HEK293 (cell line): ENCODE data around the gene APBA1.

Source experiments
- CTCF ChIA-PET: fragments of 350-600 bp; formaldehyde crosslinking; extraction: SDS; loops from one replicate; lab custom pipeline; 2021; ENCODE audit warnings: antibody characterized with exemption; lab: Yijun Ruan, JAX
- POLR2A ChIA-PET: fragments of 300-600 bp; formaldehyde crosslinking; extraction: SDS; loops from one replicate; lab custom pipeline; 2020; ENCODE audit warnings: antibody characterized with exemption, inconsistent platforms; lab: Yijun Ruan, JAX
- H3K27ac ChIP-seq: fragments of 200-500 bp; sonication (Bioruptor generic); 2 replicates; pipeline ENCODE4 v1.5.1; 2014; ENCODE audit warnings: low read depth, low read length, control low read depth, inconsistent platforms; ENCODE audit errors: extremely low read depth
- H3K36me3 ChIP-seq, 2 experiments: fragments of 200-500 bp in 1 of 2; sonication (Bioruptor generic) in 1 of 2; 1 replicate in 1 of 2; 2 replicates in 1 of 2; pipeline ENCODE4 v1.5.1; 2014 to 2017; ENCODE audit warnings: inconsistent platforms in 2 of 2, low read length in 2 of 2; ENCODE audit not compliant: control insufficient read depth in 2 of 2, insufficient read depth in 1 of 2
- H3K4me1 ChIP-seq: fragments of 200-500 bp; sonication (Bioruptor generic); 2 replicates; pipeline ENCODE4 v1.5.1; 2014; ENCODE audit warnings: mild to moderate bottlenecking, low read length, inconsistent platforms; ENCODE audit not compliant: control insufficient read depth, insufficient read depth
- H3K4me3 ChIP-seq: 2 replicates; pipeline ENCODE4 v1.5.1; 2011; ENCODE audit warnings: low read depth, mild to moderate bottlenecking, control low read depth, low read length, moderate library complexity
- H3K9me3 ChIP-seq: fragments of 200-500 bp; sonication (Bioruptor generic); 2 replicates; pipeline ENCODE4 v1.5.1; 2014; ENCODE audit warnings: low read depth, low read length, inconsistent platforms; ENCODE audit not compliant: control insufficient read depth, insufficient read depth
- GFI1B ChIP-seq: fragments of 450-650 bp; formaldehyde crosslinking; IDR thresholded peaks from 2 replicates; pipeline ENCODE4 v1.5.1; 2016; ENCODE audit warnings: missing biosample characterization, missing genetic modification characterization
- HOXD13 ChIP-seq: sonication (generic); formaldehyde crosslinking; IDR thresholded peaks from 2 replicates; pipeline ENCODE4 v1.8.0; 2022; ENCODE audit warnings: missing genetic modification reagents, borderline replicate concordance
- YY2 ChIP-seq: fragments of 450-650 bp; formaldehyde crosslinking; IDR thresholded peaks from 2 replicates; pipeline ENCODE4 v1.5.1; 2016; ENCODE audit warnings: missing biosample characterization, missing genetic modification characterization
- ZBTB20 ChIP-seq: fragments of 450-650 bp; formaldehyde crosslinking; IDR thresholded peaks from 2 replicates; pipeline ENCODE4 v1.5.1; 2016; ENCODE audit warnings: missing biosample characterization, missing genetic modification characterization
- ZFHX2 ChIP-seq: fragments of 450-650 bp; formaldehyde crosslinking; conservative IDR thresholded peaks from 2 replicates; pipeline ENCODE4 v1.5.1; 2016; ENCODE audit warnings: missing biosample characterization, missing genetic modification characterization
- ZNF121 ChIP-seq: fragments of 450-650 bp; formaldehyde crosslinking; IDR thresholded peaks from 2 replicates; pipeline ENCODE4 v1.5.1; 2016; ENCODE audit warnings: missing biosample characterization, missing genetic modification characterization
- ZNF16 ChIP-seq: fragments of 450-650 bp; formaldehyde crosslinking; IDR thresholded peaks from 2 replicates; pipeline ENCODE4 v1.5.1; 2016; ENCODE audit warnings: low read depth, missing biosample characterization, missing genetic modification characterization
- ZNF184 ChIP-seq: fragments of 450-650 bp; IDR thresholded peaks from 2 replicates; pipeline ENCODE4 v1.5.1; 2018; ENCODE audit warnings: missing biosample characterization, mild to moderate bottlenecking, missing genetic modification characterization
- ZNF2 ChIP-seq: fragments of 450-650 bp; formaldehyde crosslinking; IDR thresholded peaks from 2 replicates; pipeline ENCODE4 v1.5.1; 2016; ENCODE audit warnings: missing biosample characterization, missing genetic modification characterization
- ZNF202 ChIP-seq: fragments of 450-650 bp; formaldehyde crosslinking; IDR thresholded peaks from 2 replicates; pipeline ENCODE4 v1.5.1; 2016; ENCODE audit warnings: missing biosample characterization, missing genetic modification characterization, borderline replicate concordance
- ZNF211 ChIP-seq: fragments of 450-650 bp; formaldehyde crosslinking; IDR thresholded peaks from 2 replicates; pipeline ENCODE4 v1.5.1; 2016; ENCODE audit warnings: low read depth, missing biosample characterization, missing genetic modification characterization
- ZNF280C ChIP-seq: fragments of 450-650 bp; formaldehyde crosslinking; IDR thresholded peaks from 2 replicates; pipeline ENCODE4 v1.5.1; 2016; ENCODE audit warnings: missing biosample characterization, missing genetic modification characterization
- ZNF311 ChIP-seq: fragments of 450-650 bp; formaldehyde crosslinking; IDR thresholded peaks from 2 replicates; pipeline ENCODE4 v1.5.1; 2017; ENCODE audit warnings: missing biosample characterization, missing genetic modification characterization, borderline replicate concordance
- ZNF350 ChIP-seq: fragments of 450-650 bp; formaldehyde crosslinking; IDR thresholded peaks from 2 replicates; pipeline ENCODE4 v1.5.0; 2017; ENCODE audit warnings: missing biosample characterization, mild to moderate bottlenecking, missing genetic modification characterization
- ZNF366 ChIP-seq: fragments of 450-650 bp; formaldehyde crosslinking; conservative IDR thresholded peaks from 2 replicates; pipeline ENCODE4 v1.5.1; 2016; ENCODE audit warnings: missing biosample characterization, missing genetic modification characterization
- ZNF394 ChIP-seq: fragments of 450-650 bp; formaldehyde crosslinking; IDR thresholded peaks from 2 replicates; pipeline ENCODE4 v1.5.1; 2016; ENCODE audit warnings: missing biosample characterization, missing genetic modification characterization, mild to moderate bottlenecking, moderate library complexity, borderline replicate concordance
- ZNF513 ChIP-seq: fragments of 450-650 bp; IDR thresholded peaks from 2 replicates; pipeline ENCODE4 v1.5.1; 2018; ENCODE audit warnings: missing biosample characterization, missing genetic modification characterization
- ZNF544 ChIP-seq: fragments of 450-650 bp; formaldehyde crosslinking; IDR thresholded peaks from 2 replicates; pipeline ENCODE4 v1.5.0; 2017; ENCODE audit warnings: missing biosample characterization, missing genetic modification characterization
- ZNF560 ChIP-seq: fragments of 450-650 bp; formaldehyde crosslinking; IDR thresholded peaks from 2 replicates; pipeline ENCODE4 v1.5.1; 2017; ENCODE audit warnings: missing biosample characterization, missing genetic modification characterization, borderline replicate concordance
- ZNF660 ChIP-seq: fragments of 450-650 bp; IDR thresholded peaks from 2 replicates; pipeline ENCODE4 v1.5.1; 2018; ENCODE audit warnings: missing biosample characterization, mild to moderate bottlenecking, missing genetic modification characterization
- ZNF76 ChIP-seq: fragments of 450-650 bp; formaldehyde crosslinking; IDR thresholded peaks from 2 replicates; pipeline ENCODE4; 2016; ENCODE audit warnings: low read depth, missing biosample characterization, missing genetic modification characterization, borderline replicate concordance
- ZNF785 ChIP-seq: fragments of 450-650 bp; formaldehyde crosslinking; IDR thresholded peaks from 2 replicates; pipeline ENCODE4 v1.5.1; 2016; ENCODE audit warnings: missing biosample characterization, missing genetic modification characterization
- ZNF837 ChIP-seq: fragments of 450-650 bp; formaldehyde crosslinking; IDR thresholded peaks from 2 replicates; pipeline ENCODE4 v1.5.1; 2016; ENCODE audit warnings: missing biosample characterization, missing genetic modification characterization
- TF ChIP-seq, protein P1 (sequence below): fragments of 450-650 bp; formaldehyde crosslinking; IDR thresholded peaks from 2 replicates; pipeline ENCODE4 v1.5.1; 2016; ENCODE audit warnings: missing biosample characterization, missing genetic modification characterization
- TF ChIP-seq, protein P2 (sequence below): fragments of 450-650 bp; formaldehyde crosslinking; IDR thresholded peaks from 2 replicates; pipeline ENCODE4 v1.5.1; 2016; ENCODE audit warnings: missing biosample characterization, missing genetic modification characterization, low read depth
- TF ChIP-seq, protein P3 (sequence below): fragments of 450-650 bp; formaldehyde crosslinking; IDR thresholded peaks from 2 replicates; pipeline ENCODE4 v1.5.1; 2016; ENCODE audit warnings: missing biosample characterization, missing genetic modification characterization
- TF ChIP-seq, protein P4 (sequence below): fragments of 450-650 bp; formaldehyde crosslinking; IDR thresholded peaks from 2 replicates; pipeline ENCODE4; 2016; ENCODE audit warnings: missing biosample characterization, missing genetic modification characterization

APBA1 gene

DNA sequence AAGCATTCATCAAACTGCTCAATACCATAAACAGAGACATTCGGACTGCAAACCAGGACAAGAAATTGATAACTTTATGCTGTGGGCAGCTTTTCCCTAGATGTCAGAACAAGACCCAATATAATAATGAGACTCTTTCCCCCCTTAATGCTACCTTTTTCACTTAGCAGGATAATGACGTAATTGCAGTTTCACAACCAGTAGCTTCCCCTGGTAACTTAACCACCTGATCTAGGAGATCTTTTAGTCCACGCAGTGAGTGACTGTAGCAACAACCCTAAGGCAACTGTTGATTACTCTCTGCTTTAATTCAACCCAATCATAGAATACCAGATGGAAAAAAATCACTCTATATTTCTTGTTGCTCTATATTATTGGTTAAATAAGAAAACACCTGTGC is 56.3 kb downstream of the APBA1 start:
- ChIA-PET POLR2A (no interaction called here), CTCF (interaction anchor here (1.2 to 1.4 kb wide), 2 partner anchors 12 to 561 kb away, joined by 3 to 5 read pairs; no protein-coding TSS in a partner anchor)
- Histone ChIP-seq H3K9me3 (no peaks in the 10 kb centered on the region), H3K4me3 (no peak overlapping the region), H3K27ac (no peak overlapping the region), H3K36me3 (no peaks in the 10 kb centered on the region), H3K4me1 (no peaks in the 10 kb centered on the region)
- TF ChIP-seq, protein P1, sequence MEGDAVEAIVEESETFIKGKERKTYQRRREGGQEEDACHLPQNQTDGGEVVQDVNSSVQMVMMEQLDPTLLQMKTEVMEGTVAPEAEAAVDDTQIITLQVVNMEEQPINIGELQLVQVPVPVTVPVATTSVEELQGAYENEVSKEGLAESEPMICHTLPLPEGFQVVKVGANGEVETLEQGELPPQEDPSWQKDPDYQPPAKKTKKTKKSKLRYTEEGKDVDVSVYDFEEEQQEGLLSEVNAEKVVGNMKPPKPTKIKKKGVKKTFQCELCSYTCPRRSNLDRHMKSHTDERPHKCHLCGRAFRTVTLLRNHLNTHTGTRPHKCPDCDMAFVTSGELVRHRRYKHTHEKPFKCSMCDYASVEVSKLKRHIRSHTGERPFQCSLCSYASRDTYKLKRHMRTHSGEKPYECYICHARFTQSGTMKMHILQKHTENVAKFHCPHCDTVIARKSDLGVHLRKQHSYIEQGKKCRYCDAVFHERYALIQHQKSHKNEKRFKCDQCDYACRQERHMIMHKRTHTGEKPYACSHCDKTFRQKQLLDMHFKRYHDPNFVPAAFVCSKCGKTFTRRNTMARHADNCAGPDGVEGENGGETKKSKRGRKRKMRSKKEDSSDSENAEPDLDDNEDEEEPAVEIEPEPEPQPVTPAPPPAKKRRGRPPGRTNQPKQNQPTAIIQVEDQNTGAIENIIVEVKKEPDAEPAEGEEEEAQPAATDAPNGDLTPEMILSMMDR (tag by site-specific recombination) = no peak
- TF ChIP-seq, protein P2, sequence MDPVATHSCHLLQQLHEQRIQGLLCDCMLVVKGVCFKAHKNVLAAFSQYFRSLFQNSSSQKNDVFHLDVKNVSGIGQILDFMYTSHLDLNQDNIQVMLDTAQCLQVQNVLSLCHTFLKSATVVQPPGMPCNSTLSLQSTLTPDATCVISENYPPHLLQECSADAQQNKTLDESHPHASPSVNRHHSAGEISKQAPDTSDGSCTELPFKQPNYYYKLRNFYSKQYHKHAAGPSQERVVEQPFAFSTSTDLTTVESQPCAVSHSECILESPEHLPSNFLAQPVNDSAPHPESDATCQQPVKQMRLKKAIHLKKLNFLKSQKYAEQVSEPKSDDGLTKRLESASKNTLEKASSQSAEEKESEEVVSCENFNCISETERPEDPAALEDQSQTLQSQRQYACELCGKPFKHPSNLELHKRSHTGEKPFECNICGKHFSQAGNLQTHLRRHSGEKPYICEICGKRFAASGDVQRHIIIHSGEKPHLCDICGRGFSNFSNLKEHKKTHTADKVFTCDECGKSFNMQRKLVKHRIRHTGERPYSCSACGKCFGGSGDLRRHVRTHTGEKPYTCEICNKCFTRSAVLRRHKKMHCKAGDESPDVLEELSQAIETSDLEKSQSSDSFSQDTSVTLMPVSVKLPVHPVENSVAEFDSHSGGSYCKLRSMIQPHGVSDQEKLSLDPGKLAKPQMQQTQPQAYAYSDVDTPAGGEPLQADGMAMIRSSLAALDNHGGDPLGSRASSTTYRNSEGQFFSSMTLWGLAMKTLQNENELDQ (tag by site-specific recombination) = no peak
- TF ChIP-seq ZNF76 = no peak
- no peak for TF ChIP-seq HOXD13 (CRISPR knock-in tag)
- no peak for TF ChIP-seq ZNF2
- no peak for TF ChIP-seq ZNF837 (tag by site-specific recombination)
- no peak for TF ChIP-seq ZNF211 (tag by site-specific recombination)
- no peak for TF ChIP-seq ZNF394
- TF ChIP-seq, protein P3, sequence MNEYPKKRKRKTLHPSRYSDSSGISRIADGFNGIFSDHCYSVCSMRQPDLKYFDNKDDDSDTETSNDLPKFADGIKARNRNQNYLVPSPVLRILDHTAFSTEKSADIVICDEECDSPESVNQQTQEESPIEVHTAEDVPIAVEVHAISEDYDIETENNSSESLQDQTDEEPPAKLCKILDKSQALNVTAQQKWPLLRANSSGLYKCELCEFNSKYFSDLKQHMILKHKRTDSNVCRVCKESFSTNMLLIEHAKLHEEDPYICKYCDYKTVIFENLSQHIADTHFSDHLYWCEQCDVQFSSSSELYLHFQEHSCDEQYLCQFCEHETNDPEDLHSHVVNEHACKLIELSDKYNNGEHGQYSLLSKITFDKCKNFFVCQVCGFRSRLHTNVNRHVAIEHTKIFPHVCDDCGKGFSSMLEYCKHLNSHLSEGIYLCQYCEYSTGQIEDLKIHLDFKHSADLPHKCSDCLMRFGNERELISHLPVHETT (tag by site-specific recombination) = no peak
- no peak for TF ChIP-seq ZNF311 (tag by site-specific recombination)
- no peak for TF ChIP-seq ZBTB20 (tag by site-specific recombination)
- TF ChIP-seq YY2 = no peak

GRCh38 chr9:69611221-69611620 is 61.0 kb downstream of the APBA1 start:
- no peak overlapping the region for H3K27ac ChIP-seq
- ChIA-PET POLR2A (interaction anchor here (0.7 kb wide), 3 partner anchors 23 to 311 kb away, joined by 3 to 9 read pairs (median 4); no protein-coding TSS in a partner anchor), CTCF (no interaction called here)
- no peak overlapping the region for H3K4me3 ChIP-seq
- H3K36me3 ChIP-seq = no peaks in the 10 kb centered on the region
- no peaks in the 10 kb centered on the region for H3K4me1 ChIP-seq
- no peaks in the 10 kb centered on the region for H3K9me3 ChIP-seq
- TF ChIP-seq, protein P4, sequence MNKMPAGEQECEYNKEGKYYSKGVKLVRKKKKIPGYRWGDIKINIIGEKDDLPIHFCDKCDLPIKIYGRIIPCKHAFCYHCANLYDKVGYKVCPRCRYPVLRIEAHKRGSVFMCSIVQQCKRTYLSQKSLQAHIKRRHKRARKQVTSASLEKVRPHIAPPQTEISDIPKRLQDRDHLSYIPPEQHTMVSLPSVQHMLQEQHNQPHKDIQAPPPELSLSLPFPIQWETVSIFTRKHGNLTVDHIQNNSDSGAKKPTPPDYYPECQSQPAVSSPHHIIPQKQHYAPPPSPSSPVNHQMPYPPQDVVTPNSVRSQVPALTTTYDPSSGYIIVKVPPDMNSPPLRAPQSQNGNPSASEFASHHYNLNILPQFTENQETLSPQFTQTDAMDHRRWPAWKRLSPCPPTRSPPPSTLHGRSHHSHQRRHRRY (tag by site-specific recombination) = no peak
- TF ChIP-seq ZNF202 (no peak), ZNF660 (no peak), ZNF184 (tag by site-specific recombination) (no peak), ZNF350 (tag by site-specific recombination) (no peak), ZNF544 (tag by site-specific recombination) (no peak), ZNF280C (tag by site-specific recombination) (no peak), ZFHX2 (tag by site-specific recombination) (no peak), ZNF560 (tag by site-specific recombination) (no peak), ZNF121 (tag by site-specific recombination) (no peak), ZNF394 (no peak), ZNF366 (tag by site-specific recombination) (no peak), ZNF16 (tag by site-specific recombination) (no peak), ZNF785 (tag by site-specific recombination) (no peak), ZNF513 (no peak), GFI1B (tag by site-specific recombination) (no peak)
